ENCODE measurements around the gene TRPC4AP.
"Not testable (repeated sequence)": the region's sequence is repeated elsewhere in the genome, so short reads cannot be mapped to it uniquely, and the experiment has no call there.

Gene TRPC4AP

GRCh38 chr20:35055445-35056276 lies 36.9 kb downstream of the TRPC4AP start:
- H3K4me3 ChIP-seq (ENCODE audit: low read length), result peak overlapping the region; percentile 67; the same call in 1 of the 2 replicates
- TF ChIP-seq ZNF274 (IDR thresholded peaks at IDR 0.05; ENCODE audit: low read depth, low read length), result no peak

DNA sequence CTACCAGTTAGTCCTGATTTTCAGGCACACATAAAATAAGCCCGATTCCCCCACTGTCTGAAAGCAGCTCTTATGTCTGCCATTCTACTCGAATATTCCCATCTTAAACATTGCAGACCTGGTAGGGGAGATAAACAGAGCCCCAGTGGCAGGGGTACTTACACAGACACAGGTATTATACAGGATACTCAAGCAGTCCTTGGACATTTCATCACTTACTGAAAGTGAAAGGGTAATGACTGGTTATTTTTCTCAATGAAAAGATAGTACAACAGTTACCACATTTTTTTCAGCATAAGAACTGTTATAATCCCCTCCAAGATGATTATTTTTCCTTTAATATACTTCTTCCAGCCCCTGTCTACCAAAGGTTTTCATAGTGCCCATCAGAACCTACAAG lies 37.8 kb downstream of the TRPC4AP start:
- no peak overlapping the region for H3K4me3 ChIP-seq (ENCODE audit: low read length)
- TF ChIP-seq ZNF274 (IDR thresholded peaks at IDR 0.05; ENCODE audit: low read depth, low read length), result no peak

- H3K4me3 ChIP-seq (ENCODE audit: low read length), result not testable (repeated sequence)
Measured at GRCh38 chr20:35052616-35053015, 40.0 kb downstream of the TRPC4AP start.

DNA sequence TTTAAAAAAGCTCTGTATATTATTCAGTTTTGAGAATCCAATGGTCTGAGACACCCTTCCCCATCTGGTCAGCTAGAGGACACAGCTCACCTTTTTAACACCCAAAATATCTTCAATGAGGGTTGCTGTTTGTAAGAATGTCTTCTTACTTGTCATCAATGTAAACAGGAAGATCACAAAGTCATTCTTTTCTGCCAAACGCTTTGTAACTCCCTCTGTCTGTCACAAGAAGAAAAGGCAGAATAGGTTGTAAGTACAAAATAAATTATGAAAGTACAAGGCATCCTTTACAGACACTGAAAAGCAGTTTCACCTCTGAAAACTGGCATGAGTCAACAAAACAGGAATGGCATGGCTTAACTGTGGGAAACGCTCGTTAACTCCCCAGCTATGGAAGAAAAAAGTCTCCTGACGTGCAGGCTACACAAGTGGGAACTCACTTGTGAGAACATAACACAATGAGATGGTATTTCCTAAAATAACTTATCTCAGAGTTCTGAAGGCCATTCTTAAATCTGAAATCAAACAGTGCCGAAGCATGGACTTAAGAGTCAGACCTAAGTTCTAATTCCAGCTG lies 42.7 kb downstream of the TRPC4AP start:
- no peak for TF ChIP-seq ZNF274 (IDR thresholded peaks at IDR 0.05; ENCODE audit: low read depth, low read length)
- no peak overlapping the region for H3K4me3 ChIP-seq (ENCODE audit: low read length)

GRCh38 chr20:35048739-35049138 lies 43.9 kb downstream of the TRPC4AP start:
- no peak for TF ChIP-seq ZNF274 (IDR thresholded peaks at IDR 0.05; ENCODE audit: low read depth, low read length)

DNA sequence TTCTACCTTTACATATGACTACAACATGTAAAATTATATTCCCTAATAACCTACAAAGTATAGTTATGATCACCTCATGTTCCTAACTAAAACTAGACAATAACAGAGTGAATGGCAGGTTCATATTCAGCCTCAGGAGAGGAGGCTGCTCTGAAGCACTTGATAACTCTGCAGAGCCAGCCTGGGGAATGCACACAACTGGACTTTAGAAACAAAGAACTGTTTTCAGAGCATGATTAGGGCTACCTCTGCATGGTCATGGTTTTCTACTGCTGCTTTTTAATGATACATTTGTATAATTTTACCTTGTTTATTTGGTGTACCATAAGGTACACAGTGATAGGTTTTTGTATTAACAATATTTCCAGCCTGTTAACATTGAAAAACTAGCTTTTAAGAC lies 50.3 kb downstream of the TRPC4AP start:
- TF ChIP-seq ZNF274 (IDR thresholded peaks at IDR 0.05; ENCODE audit: low read depth, low read length), result no peak

More at GRCh38 chr20:35048739-35049138, 43.9 kb downstream of the TRPC4AP start:
- H3K4me3 ChIP-seq (ENCODE audit: low read length), result no peak overlapping the region

GRCh38 chr20:35040646-35041045 lies 52.0 kb downstream of the TRPC4AP start:
- no peak for TF ChIP-seq ZNF274 (IDR thresholded peaks at IDR 0.05; ENCODE audit: low read depth, low read length)
- H3K4me3 ChIP-seq (ENCODE audit: low read length), result no peak overlapping the region

More for the DNA sequence above, 50.3 kb downstream of the TRPC4AP start:
- H3K4me3 ChIP-seq (ENCODE audit: low read length), result no peak overlapping the region

DNA sequence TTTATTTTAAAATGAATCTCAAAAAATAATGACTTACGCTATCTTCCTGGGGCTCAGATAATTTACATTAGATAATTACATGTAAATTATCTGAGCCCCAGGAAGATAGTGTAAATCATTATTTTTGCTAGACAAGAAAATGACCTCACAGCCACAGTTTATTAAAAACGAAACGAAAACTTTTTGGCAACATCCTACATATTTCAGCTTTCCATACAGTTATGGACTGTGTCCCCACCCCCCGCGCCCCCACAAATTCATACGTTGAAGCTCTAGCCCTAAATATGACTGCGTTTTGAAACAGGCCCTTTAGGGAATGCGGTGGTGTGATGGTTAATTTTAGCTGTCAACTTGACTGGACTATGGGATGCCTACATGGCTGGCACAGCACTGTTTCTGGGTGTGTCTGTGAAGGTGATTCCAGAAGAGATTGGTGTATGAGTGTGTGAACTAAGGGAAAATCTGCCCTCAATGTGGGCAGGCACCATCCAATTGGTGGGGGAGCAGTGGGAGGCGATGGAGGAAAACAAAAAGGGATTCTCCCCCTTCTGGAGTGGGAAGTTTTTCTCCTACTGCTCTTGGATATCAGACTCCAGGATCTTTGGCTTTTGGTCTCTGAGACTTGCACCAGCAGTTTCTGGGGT lies 52.6 kb downstream of the TRPC4AP start:
- TF ChIP-seq ZNF274 (IDR thresholded peaks at IDR 0.05; ENCODE audit: low read depth, low read length), result no peak
- H3K4me3 ChIP-seq (ENCODE audit: low read length), result no peak overlapping the region

GRCh38 chr20:35039146-35039545 lies 53.5 kb downstream of the TRPC4AP start:
- no peak overlapping the region for H3K4me3 ChIP-seq (ENCODE audit: low read length)
- TF ChIP-seq ZNF274 (IDR thresholded peaks at IDR 0.05; ENCODE audit: low read depth, low read length), result no peak

- no peak overlapping the region for H3K4me3 ChIP-seq (ENCODE audit: low read length)
- TF ChIP-seq ZNF274 (IDR thresholded peaks at IDR 0.05; ENCODE audit: low read depth, low read length), result no peak
Measured at GRCh38 chr20:35034145-35034544, 58.5 kb downstream of the TRPC4AP start.

GRCh38 chr20:35030136-35030535 lies 62.5 kb downstream of the TRPC4AP start:
- no peak for TF ChIP-seq ZNF274 (IDR thresholded peaks at IDR 0.05; ENCODE audit: low read depth, low read length)
- H3K4me3 ChIP-seq (ENCODE audit: low read length), result no peak overlapping the region

GRCh38 chr20:35027301-35027700 lies 65.3 kb downstream of the TRPC4AP start:
- no peak for TF ChIP-seq ZNF274 (IDR thresholded peaks at IDR 0.05; ENCODE audit: low read depth, low read length)
- no peak overlapping the region for H3K4me3 ChIP-seq (ENCODE audit: low read length)

DNA sequence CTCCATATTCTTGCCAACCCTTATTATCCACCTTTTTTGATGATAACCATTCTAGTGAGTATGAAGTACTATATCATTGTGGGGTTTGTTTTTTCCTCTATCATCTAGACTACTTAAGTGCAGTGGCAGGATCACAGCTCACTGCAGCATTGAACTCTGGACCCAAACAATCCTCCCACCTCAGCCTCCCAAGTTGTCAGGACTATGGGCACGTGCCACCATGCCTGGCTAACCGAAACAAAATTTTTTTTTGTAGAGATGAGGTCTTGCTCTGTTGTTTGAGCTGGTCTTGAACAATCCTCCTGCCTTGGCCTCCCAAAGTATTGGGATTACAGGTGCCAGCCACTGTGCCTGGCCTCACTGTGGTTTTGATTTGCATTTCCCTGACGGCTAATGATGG lies 67.5 kb downstream of the TRPC4AP start:
- no peak for TF ChIP-seq ZNF274 (IDR thresholded peaks at IDR 0.05; ENCODE audit: low read depth, low read length)

GRCh38 chr20:35023624-35024023 lies 69.0 kb downstream of the TRPC4AP start:
- TF ChIP-seq ZNF274 (IDR thresholded peaks at IDR 0.05; ENCODE audit: low read depth, low read length), result no peak
- H3K4me3 ChIP-seq (ENCODE audit: low read length), result no peak overlapping the region

More for the DNA sequence above, 67.5 kb downstream of the TRPC4AP start:
- H3K4me3 ChIP-seq (ENCODE audit: low read length), result no peak overlapping the region

GRCh38 chr20:35021831-35022230 lies 70.8 kb downstream of the TRPC4AP start:
- no peak for TF ChIP-seq ZNF274 (IDR thresholded peaks at IDR 0.05; ENCODE audit: low read depth, low read length)
- no peak overlapping the region for H3K4me3 ChIP-seq (ENCODE audit: low read length)

All from GM08714 (cell line).